HG03565 (cell line): ENCODE data around the gene SCP2.

Source experiments
- ATAC-seq: cut with Tn5 transposase; IDR thresholded peaks from one replicate; pipeline ENCODE4 v1.9.1; 2021; ENCODE audit warnings: mild to moderate bottlenecking, moderate library complexity; ENCODE audit not compliant: unreplicated experiment

The SCP2 gene

GRCh38 chr1:52927212-52928014, at the start of gene SCP2:
Gene SCP2, plus strand, starts transcription at chr1:52927276. Its CDS starts 121 bp downstream, at chr1:52927397.
- ATAC-seq: peak; percentile 56

GRCh38 chr1:52877554-52877953, 49.5 kb upstream of the SCP2 start:
- no peak for ATAC-seq

GRCh38 chr1:52880206-52880605, 46.9 kb upstream of the SCP2 start:
- no peak for ATAC-seq

- no peak for ATAC-seq
These were observed 39.6 kb upstream of the SCP2 start for GRCh38 chr1:52887483-52887882.

GRCh38 chr1:52892424-52893215, 34.5 kb upstream of the SCP2 start:
- ATAC-seq: no peak

- no peak for ATAC-seq
These were observed 27.6 kb upstream of the SCP2 start for GRCh38 chr1:52899445-52899894.

- ATAC-seq: no peak
These were observed 26.7 kb upstream of the SCP2 start for GRCh38 chr1:52900402-52900801.

- no peak for ATAC-seq
These were observed 25.7 kb upstream of the SCP2 start for GRCh38 chr1:52901384-52901783.

GRCh38 chr1:52904208-52904926, 22.7 kb upstream of the SCP2 start:
- no peak for ATAC-seq

- ATAC-seq: no peak
These were observed 22.0 kb upstream of the SCP2 start for GRCh38 chr1:52904927-52905698.

GRCh38 chr1:52906135-52906603, 20.9 kb upstream of the SCP2 start:
- no peak for ATAC-seq

- no peak for ATAC-seq
These were observed 19.8 kb upstream of the SCP2 start for GRCh38 chr1:52907068-52907811.

GRCh38 chr1:52907812-52908153, 19.3 kb upstream of the SCP2 start:
- ATAC-seq: no peak

- no peak for ATAC-seq
These were observed 15.5 kb upstream of the SCP2 start for GRCh38 chr1:52911541-52911940.

- no peak for ATAC-seq
These were observed 14.1 kb upstream of the SCP2 start for GRCh38 chr1:52913014-52913413.

GRCh38 chr1:52913537-52913936, 13.5 kb upstream of the SCP2 start:
- no peak for ATAC-seq

- no peak for ATAC-seq
These were observed 12.6 kb upstream of the SCP2 start for GRCh38 chr1:52914463-52914862.

GRCh38 chr1:52915211-52915854, 11.7 kb upstream of the SCP2 start:
- no peak for ATAC-seq

GRCh38 chr1:52915855-52916220, 11.2 kb upstream of the SCP2 start:
- ATAC-seq: no peak
